SK-N-SH (cell line): Measurements from ENCODE around the gene CAPN9.

Experiments
- CTCF ChIP-seq: fragments of 200-600 bp; sonication (generic); IDR thresholded peaks from 2 replicates; pipeline ENCODE4 v1.6.1; 2017; ENCODE audit warnings: antibody characterized with exemption, mild to moderate bottlenecking, moderate library complexity
- ELF1 ChIP-seq: IDR thresholded peaks from 2 replicates; pipeline ENCODE4 v1.4.0; 2012
- EP300 ChIP-seq, 2 experiments: IDR thresholded peaks; 2 replicates each; pipeline versions ENCODE4 v1.4.0 to v1.6.1; 2012; ENCODE audit warnings: borderline replicate concordance in 1 of 2, low read depth in 1 of 2, low read length in 1 of 2
- FOXM1 ChIP-seq: IDR thresholded peaks from 2 replicates; pipeline ENCODE4 v1.4.0; 2012; ENCODE audit warnings: low read depth, mild to moderate bottlenecking
- JUND ChIP-seq: IDR thresholded peaks from 2 replicates; pipeline ENCODE4 v1.4.0; 2012
- MAX ChIP-seq: IDR thresholded peaks from 2 replicates; pipeline ENCODE4 v1.4.0; 2012; ENCODE audit warnings: low read depth
- MXI1 ChIP-seq: IDR thresholded peaks from 2 replicates; pipeline ENCODE4 v1.6.1; 2012; ENCODE audit warnings: mild to moderate bottlenecking, low read depth, low read length, improper control_type of control experiment
- REST ChIP-seq: IDR thresholded peaks from 2 replicates; pipeline ENCODE4 v1.6.1; 2012; ENCODE audit warnings: mild to moderate bottlenecking, low read depth, low read length, moderate library complexity
- TAF1 ChIP-seq: IDR thresholded peaks from 2 replicates; pipeline ENCODE4 v1.6.1; 2012; ENCODE audit warnings: low read depth, mild to moderate bottlenecking, low read length, moderate library complexity, borderline replicate concordance
- USF2 ChIP-seq: fragments of 150-350 bp; IDR thresholded peaks from 2 replicates; pipeline ENCODE4 v1.6.1; 2017; ENCODE audit warnings: antibody characterized with exemption, low read length, low read depth, borderline replicate concordance
- YY1 ChIP-seq: IDR thresholded peaks from 2 replicates; pipeline ENCODE4 v1.4.0; 2012; ENCODE audit warnings: low read depth, mild to moderate bottlenecking

- no peak for TF ChIP-seq YY1
- no peak for TF ChIP-seq CTCF
- no peak for TF ChIP-seq JUND
- TF ChIP-seq USF2: no peak
- TF ChIP-seq EP300 (IDR thresholded peaks at IDR 0.05; ENCODE audit: borderline replicate concordance in 1 of 2, low read depth in 1 of 2, low read length in 1 of 2): no peak
- no peak for TF ChIP-seq MAX
- TF ChIP-seq MXI1: no peak
- TF ChIP-seq TAF1: no peak
- TF ChIP-seq FOXM1: no peak
- no peak for TF ChIP-seq REST
- TF ChIP-seq ELF1: no peak
Measured at GRCh38 chr1:230794871-230795605, 47.9 kb downstream of the CAPN9 start.
